HG03575 (cell line): ENCODE data around the gene PCID2.

Experiments used
- ATAC-seq: cut with Tn5 transposase; IDR thresholded peaks from one replicate; pipeline ENCODE4 v1.9.1; 2021; ENCODE audit not compliant: unreplicated experiment, insufficient number of reproducible peaks, low FRiP score; ENCODE audit errors: extremely low read depth

Gene PCID2

GRCh38 chr13:113155982-113156655 lies 52.4 kb downstream of the PCID2 start:
- ATAC-seq, result no peak

GRCh38 chr13:113155201-113155600 lies 53.3 kb downstream of the PCID2 start:
- no peak for ATAC-seq

GRCh38 chr13:113153810-113154748 lies 54.4 kb downstream of the PCID2 start:
- no peak for ATAC-seq

GRCh38 chr13:113152984-113153809 lies 55.3 kb downstream of the PCID2 start:
- no peak for ATAC-seq

GRCh38 chr13:113152691-113152983 lies 55.8 kb downstream of the PCID2 start:
- no peak for ATAC-seq

- no peak for ATAC-seq
Observed at GRCh38 chr13:113151745-113152690, 56.5 kb downstream of the PCID2 start.

- no peak for ATAC-seq
Observed at GRCh38 chr13:113150550-113151365, 57.7 kb downstream of the PCID2 start.

GRCh38 chr13:113149711-113150549 lies 58.5 kb downstream of the PCID2 start:
- no peak for ATAC-seq

GRCh38 chr13:113148940-113149503 lies 59.4 kb downstream of the PCID2 start:
- ATAC-seq, result no peak

- no peak for ATAC-seq
Observed at GRCh38 chr13:113148407-113148806, 60.1 kb downstream of the PCID2 start.

GRCh38 chr13:113147206-113147605 lies 61.3 kb downstream of the PCID2 start:
- no peak for ATAC-seq

GRCh38 chr13:113146750-113147149 lies 61.7 kb downstream of the PCID2 start:
- no peak for ATAC-seq

GRCh38 chr13:113145911-113146598 lies 62.4 kb downstream of the PCID2 start:
- ATAC-seq, result no peak

- ATAC-seq, result no peak
Observed at GRCh38 chr13:113145496-113145895, 63.0 kb downstream of the PCID2 start.

- ATAC-seq, result no peak
Observed at GRCh38 chr13:113144255-113144629, 64.2 kb downstream of the PCID2 start.
